NCI-H345 treated with DMSO at 0.1 percent for 48 hours (cell line): Measurements from ENCODE around the gene GTPBP6.
"Not testable (repeated sequence)": the region's sequence is repeated elsewhere in the genome, so short reads cannot be mapped to it uniquely, and the experiment has no call there.

Experiments
- DNase-seq: peaks from one replicate; lab custom pipeline; 2025; ENCODE audit not compliant: unreplicated experiment; lab: John Stamatoyannopoulos, UW

GTPBP6 gene

GRCh38 chrX:352181-352580 lies 33.6 kb upstream of the GTPBP6 start:
- DNase-seq, result no peak

GRCh38 chrX:351736-352135 lies 33.1 kb upstream of the GTPBP6 start:
- no peak for DNase-seq

GRCh38 chrX:351324-351641 lies 32.7 kb upstream of the GTPBP6 start:
- DNase-seq, result not testable (repeated sequence)

- DNase-seq, result no peak
Observed at GRCh38 chrX:350534-351323, 32.1 kb upstream of the GTPBP6 start.

- no peak for DNase-seq
Observed at GRCh38 chrX:350148-350533, 31.5 kb upstream of the GTPBP6 start.

GRCh38 chrX:349702-350101 lies 31.1 kb upstream of the GTPBP6 start:
- DNase-seq, result no peak

- no peak for DNase-seq
Observed at GRCh38 chrX:349196-349595, 30.6 kb upstream of the GTPBP6 start.

GRCh38 chrX:348461-349117 lies 30.0 kb upstream of the GTPBP6 start:
- DNase-seq, result no peak

- no peak for DNase-seq
Observed at GRCh38 chrX:347351-348117, 28.9 kb upstream of the GTPBP6 start.

GRCh38 chrX:346034-346813 lies 27.6 kb upstream of the GTPBP6 start:
- DNase-seq, result no peak

- DNase-seq, result no peak
Observed at GRCh38 chrX:345020-345925, 26.7 kb upstream of the GTPBP6 start.

GRCh38 chrX:344371-344901 lies 25.8 kb upstream of the GTPBP6 start:
- DNase-seq, result no peak

- DNase-seq, result no peak
Observed at GRCh38 chrX:341541-342101, 23.0 kb upstream of the GTPBP6 start.

GRCh38 chrX:340641-341423 lies 22.2 kb upstream of the GTPBP6 start:
- DNase-seq, result no peak

- no peak for DNase-seq
Observed at GRCh38 chrX:340121-340520, 21.5 kb upstream of the GTPBP6 start.

- no peak for DNase-seq
Observed at GRCh38 chrX:338836-339400, 20.3 kb upstream of the GTPBP6 start.

- no peak for DNase-seq
Observed at GRCh38 chrX:338281-338835, 19.8 kb upstream of the GTPBP6 start.

- DNase-seq, result no peak
Observed at GRCh38 chrX:337331-337831, 18.8 kb upstream of the GTPBP6 start.
